Measurements from ENCODE around the gene HDHD3. TPM values are rescaled to one million over a fixed set of nuclear protein-coding genes. Genes with fewer than 3 reads are reported as not detected.

HDHD3 gene, protein sequence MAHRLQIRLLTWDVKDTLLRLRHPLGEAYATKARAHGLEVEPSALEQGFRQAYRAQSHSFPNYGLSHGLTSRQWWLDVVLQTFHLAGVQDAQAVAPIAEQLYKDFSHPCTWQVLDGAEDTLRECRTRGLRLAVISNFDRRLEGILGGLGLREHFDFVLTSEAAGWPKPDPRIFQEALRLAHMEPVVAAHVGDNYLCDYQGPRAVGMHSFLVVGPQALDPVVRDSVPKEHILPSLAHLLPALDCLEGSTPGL
- total RNA-seq (2022; extraction: Qiagen RNA extraction) = 20.3 to 24.8 TPM (median 22.6 TPM) in 5 replicates

DNA sequence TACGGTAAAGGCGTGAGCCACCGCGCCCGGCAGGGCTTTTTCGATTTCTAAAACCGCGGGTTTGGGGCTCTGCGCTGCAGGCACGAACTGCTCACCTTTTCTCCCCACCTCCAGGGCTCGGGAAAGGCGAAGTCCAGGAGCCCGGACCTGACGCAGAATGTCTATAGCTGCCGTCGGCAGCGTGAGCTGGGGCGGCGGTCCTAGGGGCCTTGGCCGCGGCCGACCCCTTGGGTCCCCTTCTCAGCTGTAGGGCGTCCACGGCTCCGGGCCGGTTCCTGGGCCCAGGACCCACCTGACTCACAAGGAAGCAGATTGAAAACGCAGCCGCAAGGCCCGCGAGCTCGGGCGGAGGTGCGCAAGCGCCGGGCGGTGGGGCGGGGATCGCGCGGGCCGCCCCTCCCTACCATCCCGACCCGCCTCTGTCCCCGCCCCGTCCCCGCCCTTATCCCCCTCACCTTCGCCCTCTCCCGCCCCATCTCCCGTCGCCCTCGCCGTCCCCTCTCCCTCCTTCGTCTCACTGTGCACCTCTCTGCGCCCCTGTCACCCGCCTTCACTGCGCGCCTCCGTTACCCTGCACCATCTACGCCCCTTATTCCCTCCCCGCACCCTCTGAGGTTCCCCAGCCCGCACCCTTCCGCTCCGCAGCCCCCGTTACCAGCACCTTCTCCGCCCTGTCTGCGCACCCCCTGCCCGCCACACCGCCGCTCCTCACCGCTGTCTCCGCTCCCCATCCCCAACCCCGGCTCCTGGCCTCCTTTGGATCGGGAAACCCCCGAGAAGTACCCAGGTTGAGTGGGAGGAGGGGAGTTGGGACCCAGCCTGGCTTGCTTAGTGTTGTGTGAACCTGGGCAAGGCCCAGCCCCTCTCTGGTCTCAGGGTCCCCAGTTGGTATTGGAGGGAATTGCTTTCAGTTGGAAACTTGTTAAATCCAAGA lies at the start of gene HDHD3:
Gene HDHD3 (minus strand): TSS at position 353 of the 934 bp plus-strand sequence. CDS start 2,632 bp downstream, outside the sequence.

DNA sequence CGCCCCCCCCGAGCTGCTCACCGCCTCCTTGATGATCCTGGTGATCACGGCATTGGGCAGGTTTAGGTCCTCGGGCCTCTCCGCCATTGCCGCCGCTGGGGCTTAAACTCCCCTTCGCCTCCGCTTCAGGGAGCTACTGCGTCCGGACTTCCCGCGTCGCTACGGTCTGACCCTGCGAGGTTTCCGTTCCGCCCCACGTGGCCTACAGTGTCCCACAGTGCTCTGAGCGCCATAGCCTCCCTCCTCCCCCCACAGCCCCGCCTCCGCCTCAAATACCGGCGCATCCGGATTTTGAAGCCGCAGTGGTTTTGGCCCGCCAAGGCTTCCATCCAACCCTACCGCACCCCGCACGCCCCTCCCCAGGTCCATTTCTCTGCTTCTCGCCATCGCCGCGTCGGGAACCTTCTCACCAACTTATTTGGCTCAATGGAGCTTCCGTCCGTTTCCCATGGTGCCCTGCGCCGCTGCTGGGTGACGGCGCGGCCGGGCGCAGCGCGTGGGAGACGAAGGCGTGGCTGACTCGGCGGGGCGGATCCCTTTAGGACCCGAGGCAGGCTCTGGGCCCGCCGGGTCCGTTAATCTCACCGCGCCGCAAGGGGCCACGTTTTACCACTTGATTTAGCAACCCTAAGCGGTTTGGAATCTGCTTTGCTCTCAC lies 33.5 kb upstream of the HDHD3 start, which contains the start of the genes C9orf43 and POLE3:
Gene C9orf43 (plus strand): TSS at position 541 of the 658 bp plus-strand sequence. CDS start 2,747 bp downstream, outside the sequence.
Gene POLE3 (minus strand): TSS at position 469 of the 658 bp plus-strand sequence. CDS start 382 bp downstream, at position 87.

DNA sequence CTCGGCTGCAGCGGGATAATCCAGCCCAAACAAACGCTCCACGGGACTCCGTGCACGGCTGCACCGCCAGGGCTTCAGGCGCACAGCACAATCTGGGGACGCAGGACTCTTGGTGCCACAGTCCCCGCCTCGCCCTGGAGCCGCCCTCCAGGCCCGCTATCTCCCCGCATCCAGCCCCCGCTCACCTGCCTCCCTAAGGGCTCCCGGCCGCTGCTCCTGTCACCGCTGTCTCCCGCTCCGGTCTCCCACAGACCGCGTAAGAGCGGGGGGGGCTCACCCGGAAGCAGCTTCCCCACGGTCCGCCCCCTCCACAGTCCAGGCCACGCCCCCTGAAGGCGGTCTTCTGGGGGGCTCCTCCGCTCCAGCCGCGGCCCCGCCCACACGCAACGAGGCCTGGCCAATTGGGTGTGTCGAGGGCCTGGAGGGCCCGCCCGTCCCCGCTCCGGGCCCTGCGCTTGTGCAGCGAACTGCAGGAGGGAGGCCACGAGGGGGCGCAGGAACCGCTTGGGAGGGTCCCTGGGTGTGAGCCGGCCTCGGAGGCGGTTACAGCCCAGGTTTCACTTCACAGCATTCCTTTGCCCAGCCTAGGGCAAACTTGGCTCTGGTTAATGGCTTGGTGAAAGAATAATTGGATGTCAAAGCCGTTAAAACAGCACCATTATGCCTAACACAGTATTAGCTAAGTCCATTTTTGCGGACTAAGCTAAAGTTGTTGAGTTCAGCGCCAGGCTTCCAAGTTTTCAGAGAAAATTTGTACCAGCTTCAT lies 24.4 kb upstream of the HDHD3 start, which contains the start of gene ALAD:
Gene ALAD (minus strand): TSS at position 258 of the 766 bp plus-strand sequence. CDS start 7,725 bp downstream, outside the sequence.

DNA sequence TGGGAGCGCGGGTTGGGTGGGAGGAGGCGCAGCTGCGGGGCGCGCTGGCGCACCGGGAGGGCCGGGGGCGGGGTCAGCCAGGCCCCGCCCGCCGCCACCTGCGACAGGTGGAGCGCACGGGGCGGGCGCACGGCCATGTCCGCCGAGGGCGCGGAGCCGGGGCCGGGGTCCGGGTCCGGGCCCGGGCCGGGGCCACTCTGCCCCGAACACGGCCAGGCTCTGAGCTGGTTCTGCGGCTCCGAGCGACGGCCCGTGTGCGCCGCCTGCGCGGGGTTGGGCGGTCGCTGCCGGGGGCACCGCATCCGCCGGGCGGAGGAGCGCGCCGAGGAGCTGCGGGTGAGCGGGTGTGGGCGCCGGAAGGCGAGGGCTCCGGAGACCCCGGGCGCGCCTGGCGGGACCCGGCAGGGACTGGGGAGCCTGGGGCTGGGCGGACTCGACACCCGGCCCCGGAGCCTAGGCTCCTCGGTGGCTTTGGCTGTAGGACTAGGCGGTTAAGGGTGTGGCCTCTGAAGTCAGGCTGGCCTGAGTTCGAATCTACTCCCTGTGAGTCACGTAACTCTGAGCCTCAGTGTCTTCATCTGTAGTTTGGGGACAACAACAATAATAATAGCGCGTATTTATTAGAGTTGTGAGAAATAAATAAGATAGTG lies 27.2 kb downstream of the HDHD3 start, which contains the start of gene BSPRY:
Gene BSPRY (plus strand): TSS at position 97 of the 650 bp plus-strand sequence. CDS start 39 bp downstream, at position 136.

DNA sequence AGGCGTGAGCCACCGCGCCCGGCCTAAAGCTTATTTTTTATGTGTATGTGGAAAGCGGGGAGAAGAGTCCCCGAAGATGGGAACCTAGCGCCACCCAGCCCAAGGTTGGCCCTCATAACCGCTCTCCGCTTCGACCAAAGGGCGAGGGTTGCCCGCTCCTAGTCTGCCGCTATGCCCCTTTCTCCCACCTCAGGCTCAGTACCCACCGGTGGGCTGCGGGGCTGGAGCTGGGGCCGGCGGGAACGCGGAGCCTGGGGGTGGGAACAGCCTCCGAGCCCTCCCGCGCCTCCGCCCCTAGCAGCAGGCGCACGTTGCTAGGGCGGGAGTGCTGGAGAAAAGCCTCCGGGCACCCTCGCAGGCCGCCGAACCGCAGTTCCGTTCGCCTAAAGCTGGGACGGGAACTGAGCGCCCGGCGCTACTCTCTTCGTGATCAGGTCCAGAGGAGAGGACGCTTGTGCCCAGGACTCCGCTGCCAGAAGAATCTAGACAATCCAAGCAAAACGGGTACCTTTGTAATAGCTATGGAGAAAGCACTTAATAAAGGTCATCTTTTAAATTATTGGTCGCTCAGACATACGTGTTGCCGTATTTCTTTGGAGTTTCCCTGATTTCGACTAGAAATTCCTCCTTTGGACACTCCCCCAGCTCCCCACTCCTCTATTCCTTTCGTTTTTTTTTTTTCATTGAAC lies 36.6 kb downstream of the HDHD3 start, which contains the start of gene WDR31:
Gene WDR31 (minus strand): TSS at position 265 of the 689 bp plus-strand sequence. CDS start 8,253 bp downstream, outside the sequence.

Other genes with a start within 250 kb of the HDHD3 start
- gene SLC31A2, start 226.0 kb downstream of the HDHD3 start, total RNA-seq (2022; extraction: Qiagen RNA extraction) = 7.7 to 8.5 TPM (median 8.0 TPM) in 5 replicates
- 15.9 to 17.3 TPM (median 16.3 TPM) in 5 replicates for gene FKBP15, start 155.7 kb downstream of the HDHD3 start, total RNA-seq (2022; extraction: Qiagen RNA extraction)
- 16.9 to 21.8 TPM (median 17.7 TPM) in 5 replicates for gene SLC31A1, start 155.4 kb downstream of the HDHD3 start, total RNA-seq (2022; extraction: Qiagen RNA extraction)
- gene CDC26, start 101.4 kb downstream of the HDHD3 start, total RNA-seq (2022; extraction: Qiagen RNA extraction) = 41.2 to 56.4 TPM (median 45.1 TPM) in 5 replicates
- gene PRPF4, start 101.3 kb downstream of the HDHD3 start, total RNA-seq (2022; extraction: Qiagen RNA extraction) = 48.8 to 57.9 TPM (median 52.0 TPM) in 5 replicates
- 0.10 to 0.19 TPM in 2 of 5 replicates, not detected in the others for gene RNF183, start 73.6 kb downstream of the HDHD3 start, total RNA-seq (2022; extraction: Qiagen RNA extraction)
- gene WDR31, start 36.7 kb downstream of the HDHD3 start, total RNA-seq (2022; extraction: Qiagen RNA extraction) = 0.96 to 1.4 TPM (median 1.1 TPM) in 5 replicates
- gene BSPRY, start 27.4 kb downstream of the HDHD3 start, total RNA-seq (2022; extraction: Qiagen RNA extraction) = 0.07 to 0.12 TPM (median 0.09 TPM) in 5 replicates
- 12.9 to 17.1 TPM (median 14.3 TPM) in 5 replicates for gene ALAD, start 24.3 kb upstream of the HDHD3 start, total RNA-seq (2022; extraction: Qiagen RNA extraction)
- 96.3 to 116 TPM (median 103 TPM) in 5 replicates for gene POLE3, start 33.7 kb upstream of the HDHD3 start, total RNA-seq (2022; extraction: Qiagen RNA extraction)
- 0.30 to 0.73 TPM (median 0.54 TPM) in 5 replicates for gene C9orf43, start 33.8 kb upstream of the HDHD3 start, total RNA-seq (2022; extraction: Qiagen RNA extraction)
- gene RGS3, start 86.7 kb upstream of the HDHD3 start, total RNA-seq (2022; extraction: Qiagen RNA extraction) = 13.8 to 18.1 TPM (median 16.2 TPM) in 5 replicates

Measured in A549 treated with AZD2906 at 1 μM for 4 hours (cell line).